Myocyte (in vitro differentiated cells): ENCODE measurements around the gene FABP1. TPM values are rescaled to one million over a fixed set of nuclear protein-coding genes. Genes with fewer than 3 reads are reported as not detected.

Source experiments
- DNase-seq: peaks from one replicate; pipeline ENCODE4 v3.0.0-alpha.2; 2012; ENCODE audit warnings: low read depth
- polyA plus RNA-seq: library from polyadenylated mRNA; unstranded; fragments of >200 nt; gene quantifications from one replicate; pipeline ENCODE4 v1.2.1, GENCODE V29; 2012; ENCODE audit warnings: missing spikeins
- total RNA-seq: library from RNA; depleted of rRNA; stranded (reverse); fragments of >200 nt; gene quantifications from 2 replicates; pipeline ENCODE4 v1.2.3, GENCODE V29; 2014

FABP1 gene
- total RNA-seq, result not detected in 2 replicates
- not detected for polyA plus RNA-seq

DNA sequence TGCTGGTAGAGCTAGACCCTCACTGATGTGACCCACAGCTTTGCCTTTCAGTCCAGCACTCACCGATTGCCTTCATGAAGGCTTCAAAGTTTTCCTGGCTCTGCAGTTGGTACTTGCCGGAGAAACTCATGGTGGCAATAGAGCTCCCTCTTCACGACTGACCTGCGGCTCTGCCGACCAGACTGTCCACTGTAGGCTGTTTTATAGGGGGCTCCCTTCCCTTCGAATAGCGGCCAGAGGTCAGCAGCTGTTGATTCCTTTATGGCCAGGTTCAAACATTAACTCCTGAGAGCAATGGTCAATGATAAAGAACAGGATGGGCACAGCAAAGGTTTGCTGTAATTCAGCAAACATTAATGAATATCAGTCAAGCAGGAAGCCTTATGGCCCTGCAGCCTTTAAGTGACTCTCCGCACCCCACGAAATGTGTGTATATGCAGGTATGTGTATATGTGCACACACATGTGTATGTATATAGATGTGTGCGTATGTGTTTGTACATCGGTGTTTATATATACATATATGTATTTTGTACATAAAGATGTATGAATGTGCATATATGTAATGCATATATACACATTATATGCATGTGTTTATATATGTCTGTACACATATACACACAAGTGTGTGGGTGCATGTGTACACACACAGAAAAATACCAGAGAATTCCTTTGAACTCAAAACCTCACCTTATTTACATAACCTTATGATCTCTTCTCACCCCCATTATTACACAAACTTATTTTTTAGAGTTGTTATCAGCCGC is at the start of gene FABP1:
Gene FABP1 (minus strand): TSS at position 175 of the 766 bp plus-strand sequence. CDS start 45 bp downstream, at position 130.
- no peak for DNase-seq

DNA sequence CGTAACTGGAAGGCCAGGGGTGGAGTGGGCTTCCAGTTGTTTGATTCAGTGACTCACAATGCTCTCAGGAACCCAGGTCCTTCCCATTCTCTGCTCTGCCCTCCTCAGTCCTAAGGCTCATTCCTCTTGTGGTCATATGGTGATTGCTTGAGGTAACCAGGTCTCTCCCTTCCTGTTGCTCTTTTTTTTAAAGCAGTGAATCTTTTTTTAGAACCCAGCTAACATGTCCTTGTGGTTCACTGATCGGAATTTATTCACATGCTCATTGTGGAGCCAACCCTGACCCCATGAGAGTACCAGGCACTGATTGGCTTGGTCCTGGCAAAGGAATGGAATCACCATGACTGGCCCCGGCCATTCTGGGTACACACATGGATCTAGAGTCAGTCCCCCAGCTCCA is 49.7 kb upstream of the FABP1 start:
- DNase-seq, result peak; percentile 86

DNA sequence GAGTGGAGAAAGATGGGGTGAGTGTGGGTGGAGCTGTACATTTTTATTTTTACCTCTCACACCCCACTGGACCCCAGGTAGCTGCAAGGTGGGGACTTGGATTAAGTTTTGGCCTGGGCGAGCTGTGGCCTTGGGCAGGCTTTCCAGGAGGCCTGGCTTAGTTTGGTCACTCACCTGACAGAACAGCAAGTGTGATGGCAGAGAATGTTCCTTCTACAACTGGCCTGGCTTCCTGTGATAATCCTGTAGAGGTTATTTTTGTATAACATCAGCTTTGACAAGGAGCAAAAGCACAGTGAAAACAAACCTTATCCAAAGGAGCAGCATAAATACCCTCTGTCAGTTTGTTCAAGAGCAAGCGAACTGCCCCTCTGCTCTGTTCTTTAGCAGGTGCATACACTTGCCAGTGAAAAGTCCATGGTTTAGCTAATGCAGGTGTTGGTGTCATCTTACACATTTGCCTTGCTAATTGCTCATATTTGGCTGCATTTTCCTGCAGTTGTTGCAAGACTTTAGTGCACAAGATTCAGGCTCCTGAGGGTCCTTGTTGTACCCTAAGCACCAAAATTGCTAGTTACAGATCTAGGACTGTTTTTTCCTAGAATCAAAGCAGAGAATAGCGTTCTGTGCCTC is 48.6 kb upstream of the FABP1 start:
- peak; percentile 10 for DNase-seq

DNA sequence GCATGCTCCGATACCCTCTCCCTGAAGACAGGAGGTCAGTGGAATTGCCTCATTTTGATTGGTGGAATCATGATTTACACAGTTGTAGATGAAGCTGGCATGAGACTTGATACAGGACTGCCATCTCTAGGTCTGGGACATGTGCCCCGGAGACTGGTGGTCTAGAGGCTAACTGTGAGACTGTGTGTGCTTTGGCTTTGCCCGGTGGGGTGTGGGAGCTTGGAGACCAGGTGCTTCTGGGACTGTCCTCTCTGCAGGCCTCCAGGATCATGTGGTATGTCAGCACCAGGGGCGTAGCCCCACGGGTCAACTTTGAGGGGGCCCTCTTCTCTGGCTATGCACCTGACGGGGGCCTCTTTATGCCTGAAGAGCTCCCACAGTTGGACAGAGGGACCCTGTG is 45.0 kb upstream of the FABP1 start:
- no peak for DNase-seq

DNA sequence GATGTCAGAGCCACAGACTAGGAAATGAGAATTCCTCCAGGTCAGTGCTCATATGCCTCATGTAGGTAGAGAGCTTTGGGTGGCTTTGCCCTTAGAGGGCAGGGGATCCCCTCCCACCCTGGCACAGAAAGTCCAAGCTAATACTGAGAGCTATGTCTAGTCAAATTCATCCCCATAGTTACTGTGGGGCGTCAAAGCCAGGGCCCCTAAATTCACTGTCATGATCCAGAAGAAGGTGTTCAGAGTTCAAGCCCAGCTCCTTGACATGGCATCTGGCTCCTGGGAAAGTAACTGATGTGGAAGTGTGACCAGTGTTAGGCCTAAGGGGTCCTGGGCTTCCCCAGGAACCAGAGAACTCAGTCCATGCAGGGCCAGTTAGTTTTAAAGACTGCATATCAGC is 44.1 kb upstream of the FABP1 start:
- DNase-seq, result no peak

DNA sequence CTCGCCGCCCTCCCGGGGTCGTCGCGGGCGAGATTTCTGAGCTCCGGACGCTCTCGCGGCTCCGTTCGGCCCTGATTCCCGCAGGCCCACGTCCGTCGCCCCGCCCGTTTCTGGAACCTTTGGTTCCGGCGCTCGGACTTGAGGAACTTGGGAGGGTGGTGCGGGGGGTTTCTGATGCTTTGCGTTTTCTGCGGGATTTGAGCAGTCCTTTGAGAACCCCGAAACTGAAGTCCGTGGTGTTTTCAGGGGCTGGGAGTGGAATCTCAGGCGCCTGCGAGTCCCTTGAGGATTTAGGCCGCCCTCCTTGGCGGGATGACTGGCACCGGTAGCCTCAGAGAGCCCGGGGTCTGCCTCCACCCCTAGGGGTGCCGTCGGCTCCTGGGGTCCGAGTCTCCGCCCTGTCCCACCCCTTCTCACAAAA is 42.6 kb upstream of the FABP1 start:
- peak; percentile 54 for DNase-seq

DNA sequence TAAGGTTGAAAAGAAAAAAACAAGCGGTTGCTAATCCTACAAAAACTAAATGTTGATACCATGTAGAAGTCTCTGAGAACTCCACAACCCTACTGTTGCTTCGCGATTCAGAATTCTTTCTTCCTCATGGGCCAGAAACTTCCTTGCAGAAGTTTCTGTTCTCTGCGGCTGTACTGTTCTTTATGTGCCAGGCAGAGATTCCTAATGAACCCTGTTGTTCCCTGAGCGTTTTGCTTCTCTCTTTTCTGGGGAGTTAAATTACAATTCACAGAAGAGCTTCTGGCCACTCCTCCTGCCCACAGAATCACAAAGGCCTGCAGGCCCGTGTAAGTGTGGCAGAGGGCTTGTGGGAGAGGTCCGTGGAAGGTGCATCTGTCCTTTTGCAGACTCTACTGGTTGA is 40.5 kb upstream of the FABP1 start:
- no peak for DNase-seq

DNA sequence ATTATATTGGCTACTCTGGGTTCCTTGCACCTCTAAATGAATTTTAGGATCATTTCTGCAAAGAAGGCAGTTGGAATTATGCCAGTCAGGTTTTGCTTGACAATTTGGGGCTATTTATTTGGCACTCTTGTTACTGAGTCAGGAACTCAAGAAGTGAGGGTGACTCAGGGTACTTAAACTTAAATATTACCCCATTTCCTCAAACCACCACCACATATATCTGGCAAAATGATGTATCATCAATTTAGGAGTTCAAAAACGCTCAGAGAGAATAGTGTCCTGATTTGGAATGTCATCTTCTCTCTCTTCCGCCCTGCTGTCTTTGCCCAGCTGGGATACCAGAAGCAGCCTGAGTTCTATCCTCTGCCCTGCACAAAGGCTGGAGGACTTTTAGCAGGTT is 39.9 kb upstream of the FABP1 start:
- DNase-seq, result no peak

DNA sequence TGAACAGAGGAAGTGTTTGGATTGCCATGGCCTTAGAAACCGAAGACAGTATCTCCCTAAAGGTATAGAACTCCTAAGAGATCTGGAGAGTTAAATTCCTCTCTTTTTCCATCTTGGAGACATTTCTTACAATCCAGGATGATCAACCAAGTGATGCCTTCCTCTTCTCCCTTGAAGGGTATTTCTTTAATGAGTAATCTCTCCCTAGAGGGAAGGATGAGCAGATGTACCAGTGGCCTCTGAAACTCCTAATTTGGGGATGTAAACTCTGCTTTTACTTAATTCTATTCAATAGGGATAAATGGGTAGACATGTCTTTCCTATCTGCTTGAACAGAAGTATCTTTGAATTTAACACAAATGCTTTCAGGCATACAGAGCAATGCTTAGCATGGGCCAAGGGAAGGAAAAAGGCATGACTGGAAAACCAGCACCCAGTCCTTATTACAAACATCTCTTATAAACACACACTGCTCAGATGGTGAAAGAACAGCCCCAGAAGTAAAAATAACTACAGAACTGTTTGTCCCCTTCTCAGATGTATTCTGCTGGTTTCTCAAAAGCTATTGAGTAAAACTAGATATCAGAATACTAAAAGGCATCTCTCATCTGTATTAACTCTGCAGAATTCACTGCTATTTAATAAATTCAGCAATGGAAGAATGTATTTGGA is 37.6 kb upstream of the FABP1 start:
- no peak for DNase-seq

DNA sequence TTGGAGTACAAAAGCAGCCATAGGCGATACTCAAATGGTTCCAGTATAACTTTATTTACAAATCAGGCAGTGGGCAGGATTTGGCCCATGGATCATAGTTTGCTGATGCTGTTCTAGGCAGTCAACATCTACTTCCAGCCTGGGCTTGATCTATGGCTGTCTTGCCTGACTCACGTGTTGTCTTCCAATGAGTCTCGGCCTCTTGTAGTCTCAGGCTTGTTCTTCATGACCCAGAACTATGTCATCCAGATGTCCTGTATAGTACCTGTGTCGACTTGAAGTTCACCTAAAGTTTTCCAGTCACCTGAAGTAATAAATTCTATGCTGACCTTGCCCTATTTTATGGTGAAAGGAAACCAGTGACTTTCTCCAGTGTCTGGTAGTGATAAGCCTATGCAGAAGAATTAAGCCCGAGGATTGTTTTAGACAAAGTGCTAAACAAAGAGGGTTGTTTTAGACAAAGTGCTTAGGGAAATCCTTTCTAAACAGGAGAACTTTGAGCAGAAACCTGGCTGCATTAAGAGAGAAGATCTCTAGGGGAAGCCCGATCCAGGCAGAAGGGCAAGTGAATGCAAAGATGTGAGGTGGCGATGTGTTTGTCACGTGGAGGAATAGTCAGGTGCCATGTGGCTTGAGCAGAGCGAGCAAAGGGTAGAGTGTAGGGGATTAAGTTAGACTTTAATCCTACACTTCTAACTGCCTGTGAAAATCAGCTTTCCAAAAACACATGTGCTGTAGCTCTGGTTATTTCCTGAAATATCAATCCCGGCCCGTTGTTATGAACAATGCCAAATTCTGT is 33.8 kb upstream of the FABP1 start:
- no peak for DNase-seq

DNA sequence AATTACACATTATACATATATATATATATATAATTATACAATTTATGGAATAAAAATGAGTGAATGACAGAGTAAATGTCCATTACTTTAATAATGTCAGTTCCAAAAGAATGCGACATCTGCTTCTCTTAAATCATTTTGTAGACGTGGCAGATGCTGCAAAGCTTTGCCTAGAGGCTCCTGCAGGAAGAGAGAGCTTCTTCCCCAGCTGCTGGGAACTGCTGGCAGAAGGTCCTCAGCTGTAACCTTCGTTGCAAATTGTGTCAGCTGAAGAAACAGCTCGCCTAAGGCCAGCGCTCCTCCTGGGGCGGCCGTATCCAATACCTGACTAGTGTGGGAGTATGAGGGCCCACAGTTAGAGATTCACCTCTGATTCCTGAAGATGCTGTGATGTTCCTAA is 32.7 kb upstream of the FABP1 start:
- DNase-seq, result peak; percentile 18

DNA sequence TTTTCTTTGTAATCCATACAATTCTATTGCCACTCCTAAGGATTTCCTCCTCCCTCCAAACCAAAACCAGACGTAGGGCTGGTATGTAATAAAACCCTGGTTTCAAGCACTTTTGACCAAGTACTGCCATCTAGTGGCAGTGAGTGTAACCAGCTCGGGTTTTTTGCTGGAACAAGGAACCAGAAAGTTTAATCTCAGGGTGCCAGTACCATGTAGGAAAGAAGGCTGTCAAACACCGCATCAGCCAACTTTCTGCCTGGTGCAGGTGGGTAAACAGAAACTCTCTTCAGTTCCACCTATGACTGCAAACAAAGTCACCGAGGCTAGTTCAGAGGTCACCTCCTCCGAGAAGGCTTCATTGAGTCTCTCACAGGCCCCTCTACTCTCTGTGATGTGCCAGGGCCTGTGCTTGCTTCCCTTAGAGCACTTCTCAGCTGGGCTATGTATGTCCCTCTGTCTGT is 32.1 kb upstream of the FABP1 start:
- peak; percentile 82 for DNase-seq

DNA sequence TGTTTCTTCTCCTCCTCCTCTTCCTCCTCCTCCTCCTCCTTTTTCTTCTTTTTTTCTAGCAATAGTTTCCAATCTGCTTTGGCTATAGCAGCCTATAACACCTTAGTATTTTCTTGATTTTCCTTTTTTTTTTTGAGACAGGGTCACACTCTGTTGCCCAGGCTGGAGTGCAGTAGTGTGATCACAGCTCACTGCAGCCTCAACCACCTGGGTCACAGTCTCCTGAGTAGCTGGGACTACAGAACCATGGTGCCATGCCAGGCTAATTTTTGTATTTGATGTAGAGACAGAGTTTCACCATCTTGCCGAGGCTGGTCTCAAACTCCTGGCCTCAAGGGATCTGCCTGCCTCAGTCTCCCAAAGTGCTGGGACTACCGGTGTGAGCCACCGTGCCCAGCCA is 31.6 kb upstream of the FABP1 start:
- no peak for DNase-seq

DNA sequence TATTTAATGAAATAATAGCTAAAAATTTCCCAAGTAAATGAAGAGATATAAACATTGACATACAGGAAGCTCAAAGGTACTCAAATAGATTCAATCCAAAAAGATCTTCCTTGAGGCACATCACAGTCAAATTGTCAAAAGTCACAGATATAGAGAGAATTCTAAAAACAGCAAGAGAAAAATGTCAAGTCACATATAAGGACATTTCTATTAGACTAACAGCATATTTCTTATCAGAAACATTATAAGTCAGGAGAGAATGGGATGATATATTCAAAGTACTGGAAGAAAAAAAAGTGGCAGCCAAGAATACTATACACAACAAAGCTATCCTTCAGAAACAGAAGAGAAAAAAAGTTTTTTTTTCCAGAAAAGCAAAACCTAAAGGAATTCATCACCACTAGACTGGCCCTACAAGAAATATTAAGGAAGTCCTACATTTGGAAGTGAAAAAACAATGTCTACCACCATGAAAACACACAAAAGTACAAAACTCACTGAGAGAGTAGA is 21.1 kb upstream of the FABP1 start:
- no peak for DNase-seq

DNA sequence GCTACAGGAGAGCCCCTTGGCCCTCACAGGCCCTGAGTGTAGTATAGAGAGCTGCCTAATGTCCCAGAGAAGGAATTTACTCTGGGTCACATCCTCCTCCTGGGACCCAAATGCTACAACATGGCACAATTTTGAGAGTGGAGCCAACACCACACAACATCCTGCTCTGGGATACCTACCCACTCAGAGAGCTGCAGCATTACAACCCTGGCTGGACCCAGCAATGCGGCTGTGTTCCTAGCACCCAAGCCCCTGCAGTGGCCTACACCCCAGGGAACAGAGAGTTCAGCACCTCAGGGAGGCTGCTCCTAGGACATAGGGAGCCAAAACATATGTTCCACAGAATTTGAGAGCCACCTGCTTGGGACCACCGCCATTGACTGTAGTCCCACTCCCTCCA is 19.3 kb upstream of the FABP1 start:
- DNase-seq, result no peak

DNA sequence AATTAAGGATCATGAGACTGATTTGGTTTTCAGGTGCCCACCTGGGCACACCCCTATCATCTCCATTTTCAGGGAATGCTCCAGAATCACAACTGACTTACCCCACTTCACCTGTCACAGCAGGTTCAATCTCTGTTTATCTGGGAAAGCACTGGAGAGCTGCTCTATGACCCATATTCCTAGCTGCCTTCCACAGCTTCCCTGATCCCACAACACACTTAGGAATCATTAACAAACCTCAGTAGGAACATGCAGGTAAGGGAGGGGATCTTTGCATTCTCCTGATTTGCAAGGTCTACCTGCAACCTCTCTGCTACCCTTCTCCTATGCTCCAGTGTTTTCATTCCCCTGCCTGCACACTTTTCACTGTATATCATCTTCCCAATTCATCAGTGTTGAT is 18.7 kb upstream of the FABP1 start:
- DNase-seq, result no peak

DNA sequence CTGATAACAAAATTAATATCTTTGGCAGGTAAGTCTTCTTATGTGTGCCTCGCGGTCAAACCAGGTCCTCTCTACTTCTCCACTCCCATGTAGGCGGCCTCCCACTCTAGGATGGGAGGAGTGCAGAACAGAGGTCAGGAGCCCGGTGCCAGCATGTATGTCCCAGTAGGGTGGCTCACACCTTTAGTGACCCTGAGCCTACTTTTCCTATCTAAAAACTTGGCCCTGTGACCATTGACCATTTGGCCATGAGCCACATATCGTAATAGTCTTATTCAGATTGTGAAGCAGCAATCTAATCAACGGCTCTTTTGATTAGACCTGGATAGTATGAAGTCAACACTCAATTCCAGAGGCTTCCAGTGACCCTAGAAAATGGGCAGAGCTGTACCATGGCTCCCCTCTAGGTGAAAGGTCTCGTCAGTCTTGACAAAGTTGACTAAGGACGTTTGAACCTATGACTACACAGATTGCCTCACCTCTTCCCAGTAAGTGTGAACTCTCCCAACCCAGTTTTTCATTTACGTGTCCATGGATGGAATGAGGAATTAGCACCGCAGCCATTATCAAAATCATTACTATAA is 17.1 kb upstream of the FABP1 start:
- DNase-seq, result no peak

DNA sequence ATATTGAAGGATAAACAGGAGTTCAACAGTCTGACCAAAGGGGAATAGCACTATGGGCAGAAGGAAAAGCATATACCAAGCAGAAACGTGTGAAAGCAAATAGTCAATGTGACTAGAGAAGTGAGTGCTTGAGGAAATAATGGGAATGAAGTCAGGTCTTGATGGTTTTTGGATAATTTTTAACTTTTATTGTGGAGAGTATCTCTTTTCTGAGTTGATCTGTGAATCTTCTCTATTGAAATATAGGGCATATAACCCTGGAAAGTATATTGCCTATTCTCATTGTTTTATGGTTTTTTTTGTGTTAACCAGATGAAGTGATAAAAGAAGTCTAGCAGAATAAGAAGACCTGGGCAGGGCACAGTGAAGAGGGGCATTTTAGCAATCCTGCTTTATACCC is 16.4 kb upstream of the FABP1 start:
- DNase-seq, result no peak

DNA sequence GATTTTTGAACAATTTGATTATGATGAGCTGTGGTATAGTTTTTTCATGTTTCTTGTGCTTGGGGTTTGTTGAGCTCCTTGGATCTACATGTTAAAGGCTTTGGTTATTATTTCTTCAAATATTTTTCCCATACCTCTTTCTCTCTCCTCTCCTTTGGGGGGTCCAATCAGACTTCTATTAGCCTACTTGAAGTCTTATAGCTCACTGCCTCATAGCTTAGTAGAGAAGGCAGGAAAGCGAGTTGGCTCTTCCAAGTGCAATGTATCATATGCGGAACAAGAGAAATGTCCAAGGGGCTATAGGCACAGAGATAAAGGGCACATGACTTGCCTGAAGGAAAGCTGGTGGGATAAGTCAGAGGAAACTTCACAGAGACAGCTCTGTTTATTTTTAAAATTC is 14.1 kb upstream of the FABP1 start:
- no peak for DNase-seq

DNA sequence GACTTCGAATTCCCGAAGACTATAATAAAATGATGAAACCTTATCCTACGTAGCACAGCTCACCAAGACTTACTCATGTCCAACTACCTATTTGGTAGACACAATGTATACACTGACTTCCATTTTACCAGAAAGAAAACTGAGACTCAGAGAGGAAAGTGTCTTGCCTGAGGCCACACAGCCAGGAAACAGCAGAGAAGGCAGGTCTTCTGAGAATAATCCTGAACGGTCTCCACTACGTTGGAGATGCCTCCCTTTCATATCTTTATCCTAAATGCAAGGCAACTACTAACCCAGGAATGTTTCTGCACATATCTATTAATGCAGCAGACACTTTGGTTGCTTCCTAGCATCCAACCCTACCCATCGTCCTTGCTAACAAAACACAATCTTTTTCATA is 11.9 kb upstream of the FABP1 start:
- DNase-seq, result no peak

DNA sequence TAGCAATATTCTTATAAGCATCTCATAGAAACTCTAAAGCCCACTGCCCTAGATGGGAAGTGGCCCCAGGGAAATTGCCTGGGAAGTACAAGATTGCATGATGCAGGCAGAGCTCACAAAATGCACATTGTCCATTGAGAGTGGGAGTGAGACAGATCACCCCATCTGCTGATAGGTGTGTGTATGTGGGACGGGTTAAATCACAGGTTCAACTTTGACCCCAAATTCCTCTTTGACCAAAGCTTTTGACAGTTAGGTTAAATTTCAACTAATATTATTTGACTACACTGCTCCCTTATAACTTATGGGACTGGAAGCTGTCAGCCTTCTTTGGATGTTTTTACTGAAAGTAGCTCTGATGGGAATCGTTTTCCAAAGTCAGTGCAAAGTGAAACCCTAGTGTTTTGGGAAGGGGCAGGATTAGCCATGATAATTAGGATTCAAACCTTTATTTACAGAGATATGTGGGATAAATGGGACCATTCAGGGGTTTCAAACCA is 11.4 kb upstream of the FABP1 start:
- DNase-seq, result no peak
